MM.1S (cell line): Measurements from ENCODE around the gene SLC38A10.

Source experiments
- DNase-seq: peaks from one replicate; pipeline ENCODE4 v3.0.0-alpha.2; 2015
- H2AFZ ChIP-seq: fragments of 300-600 bp; sonication (generic); 2 replicates; pipeline ENCODE4 v1.6.0; 2016; ENCODE audit warnings: antibody characterized with exemption, low read length
- H3F3A ChIP-seq: fragments of 300-600 bp; sonication (generic); 2 replicates; pipeline ENCODE4 v1.6.1; 2016; ENCODE audit warnings: mild to moderate bottlenecking, antibody characterized with exemption, low read length, moderate library complexity, mixed read lengths; ENCODE audit not compliant: insufficient read depth
- H3K27ac ChIP-seq: fragments of 300-600 bp; sonication (generic); 2 replicates; pipeline ENCODE4 v1.5.1; 2016; ENCODE audit warnings: mild to moderate bottlenecking, low read length
- H3K27me3 ChIP-seq: fragments of 300-600 bp; sonication (generic); replicated peaks from 2 replicates; pipeline ENCODE4 v1.6.0; 2016; ENCODE audit warnings: low read length; ENCODE audit not compliant: insufficient read depth
- H3K36me3 ChIP-seq: fragments of 300-600 bp; sonication (generic); replicated peaks from 2 replicates; pipeline ENCODE4 v1.6.1; 2016; ENCODE audit warnings: mild to moderate bottlenecking, low read length, mixed read lengths; ENCODE audit not compliant: insufficient read depth
- H3K4me1 ChIP-seq: fragments of 300-600 bp; sonication (generic); 2 replicates; pipeline ENCODE4 v1.6.1; 2016; ENCODE audit warnings: low read length, mixed read lengths
- H3K4me2 ChIP-seq: fragments of 300-600 bp; sonication (generic); 2 replicates; pipeline ENCODE4 v1.6.0; 2016; ENCODE audit warnings: low read depth, low read length
- H3K4me3 ChIP-seq: fragments of 300-600 bp; sonication (generic); 2 replicates; pipeline ENCODE4 v1.5.1; 2016; ENCODE audit warnings: low read length, mixed read lengths
- H3K79me2 ChIP-seq: fragments of 300-600 bp; sonication (generic); 2 replicates; pipeline ENCODE4 v1.6.1; 2016; ENCODE audit warnings: mixed run types, low read length, mixed read lengths
- H3K9ac ChIP-seq: fragments of 300-600 bp; sonication (generic); 2 replicates; pipeline ENCODE4 v1.6.1; 2016; ENCODE audit warnings: low read length, mixed read lengths
- H3K9me2 ChIP-seq: fragments of 300-600 bp; sonication (generic); replicated peaks from 2 replicates; pipeline ENCODE4 v1.6.1; 2016; ENCODE audit warnings: mild to moderate bottlenecking, low read length, mixed read lengths; ENCODE audit not compliant: insufficient read depth
- H3K9me3 ChIP-seq: fragments of 300-600 bp; sonication (generic); replicated peaks from 2 replicates; pipeline ENCODE4 v1.6.1; 2016; ENCODE audit warnings: mild to moderate bottlenecking, low read length, mixed read lengths; ENCODE audit not compliant: insufficient read depth
- H4K20me1 ChIP-seq: fragments of 300-600 bp; sonication (generic); 2 replicates; pipeline ENCODE4 v1.6.1; 2016; ENCODE audit warnings: mild to moderate bottlenecking, low read length, moderate library complexity, mixed read lengths; ENCODE audit not compliant: insufficient read depth
- EZH2 ChIP-seq: fragments of 300-600 bp; sonication (generic); optimal IDR thresholded peaks from 2 replicates; pipeline ENCODE3; 2017; ENCODE audit warnings: low read depth, mild to moderate bottlenecking, antibody characterized with exemption, low read length, mixed read lengths
- EZH2phosphoT487 ChIP-seq: fragments of 300-600 bp; sonication (generic); IDR thresholded peaks from 2 replicates; pipeline ENCODE4 v1.6.1; 2018; ENCODE audit warnings: antibody characterized with exemption, low read length
- TF ChIP-seq, protein P1 (sequence below): fragments of 300-600 bp; sonication (generic); IDR thresholded peaks from 2 replicates; pipeline ENCODE4 v1.5.1; 2016; ENCODE audit warnings: antibody characterized with exemption, low read length, mixed read lengths

SLC38A10 gene

DNA sequence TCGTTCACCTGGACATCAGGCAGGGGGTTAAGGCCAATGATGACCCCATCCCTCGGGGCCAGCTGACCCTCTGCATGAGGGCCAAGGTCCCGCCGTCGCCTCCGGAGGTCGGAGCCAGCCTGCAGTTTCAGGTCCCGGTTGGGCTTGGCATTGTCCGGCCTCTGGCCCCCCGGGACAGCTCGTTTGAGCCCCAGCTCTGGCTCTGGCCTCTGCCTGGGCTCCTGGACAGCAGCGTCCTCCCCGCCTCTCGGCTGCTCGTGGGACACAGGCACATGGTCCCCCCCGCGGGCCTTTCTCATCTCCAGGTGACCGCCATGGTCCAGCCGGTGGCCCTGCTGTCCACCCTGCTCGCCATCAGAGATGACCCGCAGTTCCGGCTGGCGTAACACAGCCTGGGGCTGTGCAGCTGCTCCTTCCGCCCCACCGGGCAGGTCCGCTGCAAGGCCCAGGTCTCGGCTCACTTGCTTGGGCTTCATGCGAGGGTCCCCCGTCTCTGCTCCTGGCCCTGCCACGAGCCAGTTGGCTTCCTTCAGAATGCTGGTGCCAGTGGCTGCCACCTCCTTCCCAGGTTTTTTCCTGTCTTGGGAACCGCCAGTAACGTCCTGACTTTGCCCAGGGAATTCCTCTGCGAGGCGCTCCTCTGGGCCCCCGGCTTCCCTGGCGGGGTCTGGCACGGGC lies 49.3 kb downstream of the SLC38A10 start:
- TF ChIP-seq, protein P1, sequence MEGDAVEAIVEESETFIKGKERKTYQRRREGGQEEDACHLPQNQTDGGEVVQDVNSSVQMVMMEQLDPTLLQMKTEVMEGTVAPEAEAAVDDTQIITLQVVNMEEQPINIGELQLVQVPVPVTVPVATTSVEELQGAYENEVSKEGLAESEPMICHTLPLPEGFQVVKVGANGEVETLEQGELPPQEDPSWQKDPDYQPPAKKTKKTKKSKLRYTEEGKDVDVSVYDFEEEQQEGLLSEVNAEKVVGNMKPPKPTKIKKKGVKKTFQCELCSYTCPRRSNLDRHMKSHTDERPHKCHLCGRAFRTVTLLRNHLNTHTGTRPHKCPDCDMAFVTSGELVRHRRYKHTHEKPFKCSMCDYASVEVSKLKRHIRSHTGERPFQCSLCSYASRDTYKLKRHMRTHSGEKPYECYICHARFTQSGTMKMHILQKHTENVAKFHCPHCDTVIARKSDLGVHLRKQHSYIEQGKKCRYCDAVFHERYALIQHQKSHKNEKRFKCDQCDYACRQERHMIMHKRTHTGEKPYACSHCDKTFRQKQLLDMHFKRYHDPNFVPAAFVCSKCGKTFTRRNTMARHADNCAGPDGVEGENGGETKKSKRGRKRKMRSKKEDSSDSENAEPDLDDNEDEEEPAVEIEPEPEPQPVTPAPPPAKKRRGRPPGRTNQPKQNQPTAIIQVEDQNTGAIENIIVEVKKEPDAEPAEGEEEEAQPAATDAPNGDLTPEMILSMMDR: no peak
- TF ChIP-seq EZH2: no peak
- TF ChIP-seq EZH2phosphoT487: no peak
- DNase-seq: no peak

GRCh38 chr17:81245024-81245664 lies 50.0 kb downstream of the SLC38A10 start:
- no peak for DNase-seq
- TF ChIP-seq EZH2phosphoT487: no peak
- TF ChIP-seq, protein P1: no peak
- TF ChIP-seq EZH2: no peak
- no peak overlapping the region for H3K4me2 ChIP-seq
- H2AFZ ChIP-seq: no peak overlapping the region
- H3K9me3 ChIP-seq: no peaks in the 10 kb centered on the region
- H3K27me3 ChIP-seq: no peaks in the 10 kb centered on the region
- H3K79me2 ChIP-seq: peaks cover 21% of the 10 kb centered on the region
- H3K4me3 ChIP-seq: no peak overlapping the region
- no peak overlapping the region for H3K9ac ChIP-seq
- no peaks in the 10 kb centered on the region for H3K36me3 ChIP-seq
- H3K9me2 ChIP-seq: no peaks in the 10 kb centered on the region
- no peaks in the 10 kb centered on the region for H3K4me1 ChIP-seq
- H3F3A ChIP-seq: peaks cover 4% of the 10 kb centered on the region; the same call in 1 of the 2 replicates
- H4K20me1 ChIP-seq: no peaks in the 10 kb centered on the region
- H3K27ac ChIP-seq: no peak overlapping the region

More for the DNA sequence above, 49.3 kb downstream of the SLC38A10 start:
- Histone ChIP-seq H3K9ac (no peak overlapping the region), H2AFZ (no peak overlapping the region), H3K9me2 (no peaks in the 10 kb centered on the region), H3K36me3 (no peaks in the 10 kb centered on the region), H3F3A (peaks cover 4% of the 10 kb centered on the region; the same call in 1 of the 2 replicates), H3K4me2 (no peak overlapping the region), H3K27me3 (no peaks in the 10 kb centered on the region), H3K4me3 (no peak overlapping the region), H3K9me3 (no peaks in the 10 kb centered on the region), H4K20me1 (no peaks in the 10 kb centered on the region), H3K79me2 (peaks cover 14% of the 10 kb centered on the region), H3K27ac (no peak overlapping the region), H3K4me1 (no peaks in the 10 kb centered on the region)

- Histone ChIP-seq H3K4me2 (no peak overlapping the region), H3K27me3 (no peaks in the 10 kb centered on the region), H3K4me1 (no peaks in the 10 kb centered on the region), H4K20me1 (no peaks in the 10 kb centered on the region), H3K9me3 (no peaks in the 10 kb centered on the region), H3K9ac (no peak overlapping the region), H2AFZ (no peak overlapping the region), H3K79me2 (peaks cover 27% of the 10 kb centered on the region), H3F3A (peaks cover 9% of the 10 kb centered on the region), H3K27ac (no peak overlapping the region), H3K9me2 (no peaks in the 10 kb centered on the region), H3K36me3 (no peaks in the 10 kb centered on the region), H3K4me3 (no peak overlapping the region)
- TF ChIP-seq EZH2: no peak
- TF ChIP-seq, protein P1: no peak
- no peak for TF ChIP-seq EZH2phosphoT487
- no peak for DNase-seq
Observed at GRCh38 chr17:81244358-81245023, 50.6 kb downstream of the SLC38A10 start.
